IPS DF 4.7 (cell line): ENCODE data around the gene NLRX1.
"Not testable (repeated sequence)": the region's sequence is repeated elsewhere in the genome, so short reads cannot be mapped to it uniquely, and the experiment has no call there.

ENCODE experiments used
- DNase-seq: peaks from one replicate; pipeline ENCODE4 v3.0.0-alpha.2; 2013; ENCODE audit warnings: low spot score; ENCODE audit errors: extremely low read depth

NLRX1 gene

DNA sequence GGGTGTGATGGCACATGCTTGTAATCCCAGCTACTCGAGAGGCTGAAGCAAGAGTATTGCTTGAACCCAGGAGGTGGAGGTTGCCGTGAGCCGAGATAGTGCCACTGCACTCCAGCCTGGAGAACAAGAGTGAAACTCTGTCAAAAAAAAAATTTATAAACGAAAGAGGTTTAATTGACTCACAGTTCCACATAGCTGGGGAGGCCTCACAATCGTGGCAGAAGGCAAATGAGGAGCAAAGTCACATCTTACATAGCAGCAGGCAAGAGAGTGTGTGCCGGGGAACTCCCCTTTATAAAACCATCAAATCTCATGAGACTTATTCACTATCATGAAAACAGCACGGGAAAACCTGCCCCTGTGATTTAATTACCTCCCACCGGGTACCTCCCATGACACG lies 15.9 kb downstream of the NLRX1 start:
- not testable (repeated sequence) for DNase-seq

DNA sequence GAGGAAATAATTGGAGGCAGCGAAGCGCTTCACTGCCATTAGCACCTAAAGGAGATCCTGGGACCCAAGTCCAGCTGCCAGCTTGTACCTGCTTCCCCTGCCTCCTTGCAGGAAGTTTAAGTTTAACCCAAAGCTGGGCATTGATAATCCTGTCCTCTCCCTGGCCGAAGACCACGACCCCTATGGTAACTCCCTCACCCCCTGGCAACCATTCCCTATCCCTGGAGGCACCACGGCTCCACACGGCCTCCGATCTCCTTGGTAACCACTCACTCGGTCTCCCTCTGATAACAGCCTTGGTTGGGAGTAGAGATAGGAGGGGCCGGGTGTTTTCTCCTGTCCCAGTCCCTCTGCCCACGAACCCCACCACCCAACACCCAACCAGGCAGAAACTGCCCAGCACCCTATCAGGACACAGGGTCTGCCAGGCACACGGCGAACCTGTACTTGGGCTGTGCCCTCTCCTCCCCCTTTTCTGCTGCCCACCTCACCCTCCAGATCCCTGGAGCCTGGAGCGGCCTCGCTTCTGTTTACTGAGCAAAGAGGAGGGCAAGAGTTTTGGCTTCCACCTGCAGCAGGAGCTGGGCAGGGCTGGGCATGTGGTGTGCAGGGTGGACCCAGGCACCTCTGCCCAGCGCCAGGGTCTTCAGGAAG lies 17.6 kb downstream of the NLRX1 start:
- no peak for DNase-seq

DNA sequence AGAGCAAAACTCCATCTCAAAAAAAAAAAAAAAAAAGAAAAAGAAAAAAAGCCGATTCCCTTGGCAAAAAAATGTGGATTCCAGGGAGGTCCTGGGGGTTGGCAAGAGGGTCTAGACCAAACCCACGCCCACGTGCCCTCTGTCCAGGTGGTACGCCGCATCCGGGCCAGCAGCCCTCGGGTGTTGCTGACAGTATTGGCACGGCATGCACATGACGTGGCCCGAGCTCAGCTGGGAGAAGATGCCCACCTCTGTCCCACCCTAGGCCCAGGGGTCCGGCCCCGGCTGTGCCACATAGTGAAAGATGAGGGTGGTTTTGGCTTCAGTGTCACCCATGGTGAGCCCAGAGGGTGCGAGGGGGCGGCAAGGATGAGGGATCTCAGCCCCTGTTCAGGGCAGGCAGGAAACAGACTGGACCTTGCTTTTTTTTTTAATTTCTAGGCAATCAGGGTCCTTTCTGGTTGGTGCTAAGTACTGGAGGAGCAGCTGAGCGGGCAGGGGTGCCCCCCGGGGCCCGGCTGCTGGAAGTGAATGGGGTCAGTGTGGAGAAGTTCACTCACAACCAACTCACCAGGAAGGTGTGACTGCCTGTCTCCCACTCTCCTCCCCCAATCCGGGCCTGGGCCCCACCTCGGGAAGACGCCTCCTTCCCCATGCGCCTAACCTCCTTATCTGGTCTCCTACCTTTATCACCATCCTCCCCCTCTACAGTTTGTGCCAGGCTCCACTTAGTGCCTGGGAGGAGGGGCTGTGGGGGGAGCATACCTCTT lies 18.8 kb downstream of the NLRX1 start:
- no peak for DNase-seq

DNA sequence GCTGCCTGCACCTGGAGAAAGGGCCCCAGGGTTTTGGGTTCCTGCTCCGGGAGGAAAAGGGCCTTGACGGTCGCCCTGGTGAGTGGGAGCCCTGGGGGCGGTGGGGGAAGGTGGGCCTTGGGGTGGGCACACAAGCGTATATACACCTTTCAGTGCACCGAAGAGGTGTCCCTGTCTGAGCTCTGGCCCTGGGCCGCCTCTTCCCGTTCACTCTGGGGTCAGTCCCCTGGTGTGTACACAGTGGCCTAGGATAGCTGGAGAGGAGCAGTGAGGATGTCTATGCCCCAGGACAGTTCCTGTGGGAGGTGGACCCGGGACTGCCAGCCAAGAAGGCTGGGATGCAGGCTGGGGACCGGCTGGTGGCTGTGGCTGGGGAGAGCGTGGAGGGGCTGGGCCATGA lies 19.5 kb downstream of the NLRX1 start:
- no peak for DNase-seq

DNA sequence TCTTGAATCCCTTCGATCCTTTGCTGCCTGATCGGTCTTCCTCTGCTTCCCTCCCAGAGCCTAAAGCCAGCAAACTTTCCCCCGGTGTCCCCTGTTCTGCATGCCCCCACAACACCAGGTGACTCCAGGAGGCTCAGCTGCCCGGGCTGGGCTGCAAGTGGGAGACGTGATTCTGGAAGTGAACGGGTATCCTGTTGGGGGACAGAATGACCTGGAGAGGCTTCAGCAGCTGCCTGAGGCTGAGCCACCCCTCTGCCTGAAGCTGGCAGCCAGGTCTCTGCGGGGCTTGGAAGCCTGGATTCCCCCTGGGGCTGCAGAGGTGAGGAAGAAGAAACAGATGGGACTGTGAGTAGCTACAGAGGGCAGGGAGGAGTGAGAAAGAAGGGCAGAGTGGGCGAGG lies 20.4 kb downstream of the NLRX1 start:
- DNase-seq, result no peak

DNA sequence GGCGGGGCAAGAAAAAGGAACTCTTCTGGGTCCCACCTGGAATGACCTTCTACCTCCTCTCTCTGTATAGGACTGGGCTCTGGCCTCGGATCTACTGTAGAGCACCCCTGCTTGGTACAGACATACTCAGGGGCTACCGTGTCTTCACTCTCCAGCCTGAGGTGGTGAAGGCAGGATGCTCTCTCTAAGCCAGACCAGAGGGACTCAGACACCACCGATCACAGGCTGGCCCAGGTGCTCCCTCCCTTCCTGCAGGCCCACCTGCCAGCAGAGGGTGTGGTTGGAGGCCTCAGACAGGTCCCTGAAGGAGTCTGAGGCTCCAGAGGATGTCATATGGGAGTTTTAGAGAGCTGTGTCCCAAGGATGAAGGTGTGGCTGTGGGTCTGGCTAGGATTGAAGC lies 20.9 kb downstream of the NLRX1 start:
- no peak for DNase-seq

DNA sequence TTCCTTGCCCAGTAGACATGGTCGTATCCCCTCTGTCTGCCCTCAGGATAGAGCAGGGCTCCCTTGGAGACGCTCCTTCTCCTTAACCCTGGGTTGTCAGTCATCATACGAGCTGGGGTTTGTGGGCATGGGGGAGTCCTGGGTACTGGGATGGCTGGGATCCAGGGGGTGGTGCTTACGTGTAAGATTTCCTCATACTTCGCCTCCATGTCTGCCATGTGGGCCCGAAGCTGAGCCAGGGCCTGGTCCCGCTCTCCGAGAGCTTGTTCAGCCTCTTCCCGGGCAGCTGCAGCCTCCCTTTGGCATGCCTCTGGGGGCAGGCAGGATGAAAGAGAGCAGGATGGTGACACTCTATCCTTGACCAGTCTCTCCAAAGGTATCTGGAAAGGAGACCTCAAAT lies 22.0 kb downstream of the NLRX1 start:
- no peak for DNase-seq

DNA sequence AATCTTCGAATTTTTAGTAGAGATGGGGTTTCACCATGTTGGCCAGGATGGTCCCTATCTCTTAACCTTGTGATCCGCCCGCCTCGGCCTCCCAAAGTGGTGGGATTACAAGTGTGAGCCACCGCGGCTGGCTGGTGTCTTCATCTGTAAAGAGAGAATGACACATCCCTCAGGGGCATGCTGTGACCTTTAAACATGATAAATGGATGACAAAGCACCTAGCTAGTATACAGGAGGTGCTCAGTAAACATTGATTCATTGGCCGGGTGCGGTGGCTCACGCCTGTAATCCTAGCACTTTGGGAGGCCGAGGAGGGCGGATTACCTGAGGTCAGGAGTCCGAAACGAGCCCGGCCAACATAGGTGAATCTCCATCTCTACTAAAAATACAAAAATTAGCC lies 22.7 kb downstream of the NLRX1 start:
- DNase-seq, result not testable (repeated sequence)

DNA sequence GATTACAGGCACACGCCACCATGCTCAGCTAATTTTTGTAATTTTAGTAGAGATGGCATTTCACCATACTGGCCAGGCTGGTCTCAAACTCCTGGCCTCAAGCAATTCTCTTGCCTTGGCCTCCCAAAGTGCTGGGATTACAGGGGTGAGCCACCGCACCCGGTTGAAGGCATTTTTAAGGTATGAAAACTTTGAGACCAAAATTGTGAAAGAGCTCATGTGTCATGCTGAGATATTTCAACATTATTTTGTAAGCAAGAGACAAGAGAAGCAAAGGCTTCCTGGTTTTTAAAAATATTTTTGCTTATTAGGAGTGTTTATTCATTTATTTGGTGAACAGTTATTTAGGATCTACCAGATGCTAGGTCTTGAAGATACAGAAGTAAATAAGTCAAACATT lies 23.6 kb downstream of the NLRX1 start:
- no peak for DNase-seq

DNA sequence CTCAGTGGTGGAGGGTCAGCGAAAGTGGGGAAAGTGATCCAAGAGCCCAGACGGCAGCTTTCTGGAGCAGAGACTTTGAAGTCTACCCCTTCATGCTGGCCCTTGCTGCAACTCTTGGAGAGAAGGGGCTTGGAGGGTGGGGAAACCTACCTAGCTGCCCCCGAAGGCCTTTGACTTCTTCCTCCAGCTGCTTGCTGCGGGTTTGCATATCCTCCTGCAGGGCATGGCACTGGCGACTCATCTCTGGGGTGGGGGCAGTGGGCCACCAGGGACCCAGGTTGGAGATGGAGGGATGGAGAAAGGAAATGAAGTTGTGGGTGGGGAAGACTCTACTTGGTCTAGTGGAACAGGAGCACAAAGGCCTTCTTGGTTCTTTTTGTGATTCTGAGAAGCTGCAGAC lies 24.5 kb downstream of the NLRX1 start:
- DNase-seq, result no peak

DNA sequence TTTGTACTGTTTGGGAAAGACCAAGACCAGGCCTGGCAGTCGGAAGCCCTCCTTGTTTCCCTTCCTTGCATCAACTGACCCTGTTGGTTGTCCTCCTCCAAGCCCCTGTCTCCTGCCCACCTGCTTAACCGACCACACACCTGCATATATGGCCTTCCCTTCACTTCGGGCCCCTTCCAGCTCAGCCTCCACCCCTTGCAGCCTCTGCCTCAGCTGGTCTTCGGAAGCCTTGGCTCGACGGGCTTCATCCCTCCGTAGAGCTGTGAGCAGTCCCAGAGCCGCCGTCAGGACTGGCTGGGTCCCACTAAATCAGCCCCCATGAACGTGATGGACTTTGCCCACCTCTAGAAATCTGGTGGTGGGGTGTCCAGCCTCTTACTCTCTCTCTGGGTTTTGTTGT lies 25.1 kb downstream of the NLRX1 start:
- no peak for DNase-seq

DNA sequence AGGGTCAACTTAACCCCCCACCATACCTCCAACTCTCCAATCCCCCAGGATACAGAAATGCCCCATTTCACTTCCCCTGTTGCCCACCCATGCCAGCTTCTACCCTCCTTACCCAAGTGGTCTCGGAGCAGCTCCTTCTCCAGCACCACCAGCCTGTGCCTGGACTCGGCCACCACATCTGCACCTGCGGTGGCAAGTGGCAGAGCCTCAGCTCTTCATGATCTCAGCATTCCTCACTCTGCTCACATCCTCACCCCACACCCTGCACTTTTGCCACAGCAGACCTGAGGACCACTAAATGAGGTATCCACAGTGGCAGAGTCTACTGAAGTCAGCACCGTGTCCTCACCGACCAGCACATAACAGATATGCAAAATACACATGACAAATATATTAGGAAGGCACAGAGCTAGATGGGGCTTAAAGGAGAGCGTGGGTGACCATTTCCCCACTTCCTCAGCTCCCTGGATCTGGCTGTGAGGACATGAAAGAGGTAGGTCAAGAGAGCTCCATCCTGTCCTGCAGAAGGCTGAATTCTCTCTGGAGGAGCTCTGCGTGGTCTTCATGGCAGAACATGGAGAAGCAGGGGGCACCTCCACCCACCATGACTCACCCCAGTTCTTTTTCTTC lies 26.4 kb downstream of the NLRX1 start:
- no peak for DNase-seq

DNA sequence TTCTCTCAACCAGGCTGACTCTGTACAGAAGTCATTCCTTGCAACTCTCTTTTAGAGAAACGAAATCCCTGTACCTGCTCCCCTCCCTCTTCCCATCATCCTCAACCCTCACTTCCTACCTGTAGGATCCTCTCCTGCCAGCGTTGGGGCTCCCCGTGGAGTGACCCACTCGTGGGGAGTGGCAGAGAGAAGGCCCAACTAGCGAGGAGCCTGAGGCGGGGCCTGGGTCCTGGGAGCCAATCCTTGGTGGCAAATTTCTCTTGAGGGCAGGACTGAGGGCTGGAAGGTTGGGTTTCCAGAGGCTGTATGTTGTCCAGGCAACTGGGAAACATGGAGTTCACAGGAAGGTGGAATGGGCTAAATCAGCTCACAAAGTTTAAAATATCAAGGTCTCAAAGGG lies 27.2 kb downstream of the NLRX1 start:
- DNase-seq, result peak; percentile 72

DNA sequence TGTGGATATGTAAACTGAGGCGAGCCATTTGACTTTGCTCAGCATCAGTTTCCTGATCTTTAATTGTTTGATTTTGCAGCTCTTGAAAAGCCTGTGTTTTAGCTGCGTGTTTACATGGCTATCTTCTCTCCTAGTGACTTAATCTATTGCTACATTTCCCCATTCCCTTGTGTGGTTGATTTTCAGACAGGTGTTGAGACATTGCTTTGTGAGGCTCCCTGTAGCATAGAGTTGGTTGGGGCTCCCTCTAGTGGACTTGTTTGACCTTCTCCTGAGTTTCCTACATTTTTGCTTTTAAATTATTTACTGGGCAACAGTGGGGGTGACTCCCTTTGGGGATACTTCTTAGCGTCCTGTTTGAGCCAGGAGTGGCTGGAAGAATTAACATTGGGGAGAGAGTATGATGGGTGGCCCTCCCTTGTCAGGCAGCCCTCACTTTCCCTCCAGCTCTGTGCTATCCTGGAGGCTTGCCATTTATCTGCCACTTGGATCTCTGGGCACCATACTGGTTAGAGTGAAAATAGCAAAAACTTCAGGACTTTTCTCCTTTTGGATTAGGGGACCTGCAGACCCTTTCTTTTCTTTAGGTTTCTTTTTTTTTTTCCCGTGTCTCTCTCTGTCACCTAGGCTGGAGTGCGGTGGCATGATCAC lies 28.4 kb downstream of the NLRX1 start:
- peak; percentile 76 for DNase-seq

DNA sequence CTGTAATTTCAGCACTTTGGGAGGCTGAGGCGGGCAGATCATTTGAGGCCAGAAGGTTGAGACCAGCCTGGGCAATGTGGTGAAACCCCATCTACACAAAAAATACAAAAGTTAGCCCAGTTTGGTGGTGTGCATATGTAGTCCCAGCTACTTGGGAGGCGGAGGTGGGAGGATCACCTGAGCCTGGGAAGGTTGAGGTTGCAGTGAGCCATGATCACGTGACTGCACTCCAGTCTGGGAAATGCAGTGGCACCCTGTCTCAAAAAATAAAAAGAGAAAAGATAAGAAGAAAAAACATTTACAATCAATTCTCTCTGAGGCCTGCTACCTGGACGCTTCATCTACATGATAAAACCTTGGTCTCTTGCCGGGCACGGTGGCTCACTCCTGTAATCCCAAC lies 30.4 kb downstream of the NLRX1 start:
- no peak for DNase-seq

DNA sequence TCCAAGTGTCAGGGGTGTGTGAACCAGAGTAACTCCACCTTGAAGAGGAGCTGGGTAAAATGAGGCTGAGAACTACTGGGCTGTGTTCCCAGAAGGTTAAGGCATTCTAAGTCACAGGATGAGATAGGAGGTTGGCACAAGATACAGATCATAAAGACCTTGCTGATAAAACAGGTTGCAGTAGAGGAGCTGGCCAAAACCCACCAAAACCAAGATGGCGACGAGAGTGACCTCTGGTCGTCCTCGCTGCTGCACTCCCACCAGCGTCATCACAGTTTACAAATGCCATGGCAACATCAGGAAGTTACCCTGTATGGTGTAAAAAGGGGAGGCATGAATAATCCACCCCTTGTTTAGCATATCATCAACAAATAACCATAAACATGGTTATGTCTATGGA lies 32.7 kb downstream of the NLRX1 start:
- DNase-seq, result not testable (repeated sequence)

DNA sequence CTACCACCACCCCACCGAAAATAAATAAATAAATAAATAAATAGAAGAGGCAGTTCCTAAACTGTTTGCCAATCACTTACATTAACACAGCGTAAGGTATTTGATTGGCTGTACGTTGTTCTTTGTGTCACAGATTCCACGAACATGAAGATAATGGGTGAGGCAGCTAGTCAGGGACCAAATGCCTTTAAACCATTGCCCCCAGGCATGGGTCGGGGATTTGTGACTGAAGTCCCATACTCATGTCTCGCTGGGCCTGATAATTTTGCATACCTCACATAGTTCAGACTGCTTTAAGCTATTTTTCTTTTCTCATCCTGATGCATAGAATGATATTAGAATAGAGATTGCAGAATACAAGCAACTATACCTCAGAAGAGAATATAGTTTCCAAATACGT lies 34.0 kb downstream of the NLRX1 start:
- DNase-seq, result no peak

DNA sequence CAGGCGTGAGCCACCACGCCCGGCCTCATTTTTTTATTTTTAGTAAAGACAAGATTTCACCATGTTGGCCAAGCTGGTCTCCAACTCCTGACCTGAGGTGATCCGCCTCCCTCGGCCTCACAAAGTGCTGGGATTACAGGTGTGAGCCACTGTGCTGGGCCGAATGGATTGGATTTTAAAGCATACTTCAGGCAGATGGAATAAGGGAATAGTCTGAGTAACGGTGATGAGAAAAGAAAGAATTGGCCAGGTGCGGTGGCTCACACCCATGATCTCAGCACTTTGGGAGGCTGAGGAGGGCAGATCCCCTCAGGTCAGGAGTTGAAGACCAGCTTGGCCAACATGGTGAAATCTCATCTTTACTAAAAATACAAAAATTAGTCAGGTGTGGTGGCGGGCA lies 35.5 kb downstream of the NLRX1 start:
- DNase-seq, result no peak

DNA sequence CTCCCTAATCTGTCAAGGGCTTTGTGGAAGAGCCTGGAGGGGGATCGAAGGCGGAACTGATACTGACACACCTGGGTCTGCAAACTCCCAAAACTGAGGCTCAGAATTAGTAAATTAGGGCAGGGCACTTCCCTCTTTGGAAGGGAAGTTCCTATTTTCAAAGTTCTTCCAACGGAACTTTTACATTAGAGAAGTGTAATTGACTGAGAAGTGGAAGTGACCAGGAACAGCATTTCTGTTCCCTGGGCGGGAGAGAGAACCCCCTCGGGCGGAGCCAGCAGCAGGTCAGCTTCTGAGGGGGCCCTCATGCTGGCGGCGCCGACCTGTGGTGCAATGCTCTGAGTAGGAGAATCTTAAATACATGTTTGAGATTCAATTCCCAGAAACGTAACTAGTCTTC lies 36.6 kb downstream of the NLRX1 start:
- DNase-seq, result no peak

DNA sequence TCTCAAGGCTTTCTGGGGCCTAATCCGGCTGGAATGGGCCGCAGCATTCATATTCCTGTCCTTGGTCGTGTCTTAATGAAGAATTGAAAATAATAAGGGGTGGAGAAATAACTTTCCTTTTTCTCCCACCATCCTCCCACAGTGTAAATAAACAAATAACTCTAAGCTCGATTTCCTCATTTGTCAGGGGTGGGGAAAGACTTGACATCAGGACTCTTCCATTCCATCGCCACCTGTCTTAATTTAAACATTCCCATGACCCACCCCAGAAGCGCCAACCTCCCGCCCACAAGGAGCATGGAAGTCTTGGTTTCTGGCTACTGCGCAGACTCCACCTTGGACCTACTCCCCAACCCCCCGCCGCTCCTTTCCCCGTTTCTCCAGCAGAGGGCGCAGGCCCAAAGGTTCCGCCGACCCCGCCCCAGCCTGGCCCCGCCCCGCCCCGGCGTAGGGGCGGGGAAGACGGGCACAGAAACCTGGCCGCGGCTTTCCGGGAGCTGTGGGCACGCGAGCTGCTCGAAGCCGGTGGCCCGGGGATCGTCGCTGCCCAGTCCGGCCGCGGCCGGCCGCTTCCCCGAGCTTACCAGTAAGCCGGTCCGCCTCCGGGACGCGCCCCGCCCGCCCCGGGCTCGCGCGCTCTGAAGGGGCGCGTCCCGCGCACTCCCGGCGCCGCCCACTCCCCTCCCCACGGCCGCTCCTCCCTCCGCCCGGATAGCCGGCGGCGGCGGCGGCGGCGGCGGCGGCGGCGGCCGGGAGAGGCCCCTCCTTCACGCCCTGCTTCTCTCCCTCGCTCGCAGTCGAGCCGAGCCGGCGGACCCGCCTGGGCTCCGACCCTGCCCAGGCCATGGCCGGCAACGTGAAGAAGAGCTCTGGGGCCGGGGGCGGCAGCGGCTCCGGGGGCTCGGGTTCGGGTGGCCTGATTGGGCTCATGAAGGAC lies 37.3 kb downstream of the NLRX1 start, which contains the start of gene CBL:
Gene CBL (plus strand): TSS at position 766 of the 937 bp plus-strand sequence. CDS start 79 bp downstream, at position 845.
- peak; percentile 53 for DNase-seq
